ENCODE data around the gene ETAA1.

DNA sequence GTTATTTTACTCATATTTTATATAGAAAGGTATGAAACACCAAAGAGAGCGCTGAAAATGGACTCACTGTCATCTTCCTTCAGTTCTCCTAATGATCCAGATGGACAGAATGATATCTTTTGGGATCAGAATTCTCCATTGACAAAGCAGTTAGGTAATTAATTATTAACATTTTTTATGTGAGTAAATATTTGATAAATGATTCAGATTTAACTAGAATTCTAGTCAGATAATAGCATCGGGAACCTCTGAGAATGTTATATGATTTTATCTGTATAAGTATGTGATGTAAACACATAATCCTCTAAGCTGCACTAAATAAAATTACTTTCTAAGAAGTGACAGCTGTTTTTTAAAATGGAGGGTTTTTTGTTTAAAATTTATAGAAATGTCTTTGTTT lies 2.0 kb downstream of the ETAA1 start:
- no peak for TF ChIP-seq ZSCAN16 (tag by site-specific recombination; IDR thresholded peaks at IDR 0.05)
- no peak for TF ChIP-seq TCF7L2 (IDR thresholded peaks at IDR 0.05; ENCODE audit: borderline replicate concordance, low read depth, low read length)
- no peak for TF ChIP-seq ZNF114 (tag by site-specific recombination; IDR thresholded peaks at IDR 0.05)
- TF ChIP-seq, protein P1, sequence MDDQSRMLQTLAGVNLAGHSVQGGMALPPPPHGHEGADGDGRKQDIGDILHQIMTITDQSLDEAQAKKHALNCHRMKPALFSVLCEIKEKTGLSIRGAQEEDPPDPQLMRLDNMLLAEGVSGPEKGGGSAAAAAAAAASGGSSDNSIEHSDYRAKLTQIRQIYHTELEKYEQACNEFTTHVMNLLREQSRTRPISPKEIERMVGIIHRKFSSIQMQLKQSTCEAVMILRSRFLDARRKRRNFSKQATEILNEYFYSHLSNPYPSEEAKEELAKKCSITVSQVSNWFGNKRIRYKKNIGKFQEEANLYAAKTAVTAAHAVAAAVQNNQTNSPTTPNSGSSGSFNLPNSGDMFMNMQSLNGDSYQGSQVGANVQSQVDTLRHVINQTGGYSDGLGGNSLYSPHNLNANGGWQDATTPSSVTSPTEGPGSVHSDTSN (CRISPR knock-in tag; IDR thresholded peaks at IDR 0.05), result no peak
- TF ChIP-seq, protein P2, sequence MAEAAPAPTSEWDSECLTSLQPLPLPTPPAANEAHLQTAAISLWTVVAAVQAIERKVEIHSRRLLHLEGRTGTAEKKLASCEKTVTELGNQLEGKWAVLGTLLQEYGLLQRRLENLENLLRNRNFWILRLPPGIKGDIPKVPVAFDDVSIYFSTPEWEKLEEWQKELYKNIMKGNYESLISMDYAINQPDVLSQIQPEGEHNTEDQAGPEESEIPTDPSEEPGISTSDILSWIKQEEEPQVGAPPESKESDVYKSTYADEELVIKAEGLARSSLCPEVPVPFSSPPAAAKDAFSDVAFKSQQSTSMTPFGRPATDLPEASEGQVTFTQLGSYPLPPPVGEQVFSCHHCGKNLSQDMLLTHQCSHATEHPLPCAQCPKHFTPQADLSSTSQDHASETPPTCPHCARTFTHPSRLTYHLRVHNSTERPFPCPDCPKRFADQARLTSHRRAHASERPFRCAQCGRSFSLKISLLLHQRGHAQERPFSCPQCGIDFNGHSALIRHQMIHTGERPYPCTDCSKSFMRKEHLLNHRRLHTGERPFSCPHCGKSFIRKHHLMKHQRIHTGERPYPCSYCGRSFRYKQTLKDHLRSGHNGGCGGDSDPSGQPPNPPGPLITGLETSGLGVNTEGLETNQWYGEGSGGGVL (tag by site-specific recombination; IDR thresholded peaks at IDR 0.05), result no peak
- TF ChIP-seq, protein P3, sequence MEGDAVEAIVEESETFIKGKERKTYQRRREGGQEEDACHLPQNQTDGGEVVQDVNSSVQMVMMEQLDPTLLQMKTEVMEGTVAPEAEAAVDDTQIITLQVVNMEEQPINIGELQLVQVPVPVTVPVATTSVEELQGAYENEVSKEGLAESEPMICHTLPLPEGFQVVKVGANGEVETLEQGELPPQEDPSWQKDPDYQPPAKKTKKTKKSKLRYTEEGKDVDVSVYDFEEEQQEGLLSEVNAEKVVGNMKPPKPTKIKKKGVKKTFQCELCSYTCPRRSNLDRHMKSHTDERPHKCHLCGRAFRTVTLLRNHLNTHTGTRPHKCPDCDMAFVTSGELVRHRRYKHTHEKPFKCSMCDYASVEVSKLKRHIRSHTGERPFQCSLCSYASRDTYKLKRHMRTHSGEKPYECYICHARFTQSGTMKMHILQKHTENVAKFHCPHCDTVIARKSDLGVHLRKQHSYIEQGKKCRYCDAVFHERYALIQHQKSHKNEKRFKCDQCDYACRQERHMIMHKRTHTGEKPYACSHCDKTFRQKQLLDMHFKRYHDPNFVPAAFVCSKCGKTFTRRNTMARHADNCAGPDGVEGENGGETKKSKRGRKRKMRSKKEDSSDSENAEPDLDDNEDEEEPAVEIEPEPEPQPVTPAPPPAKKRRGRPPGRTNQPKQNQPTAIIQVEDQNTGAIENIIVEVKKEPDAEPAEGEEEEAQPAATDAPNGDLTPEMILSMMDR (tag by site-specific recombination; IDR thresholded peaks at IDR 0.05), result no peak
- TF ChIP-seq, protein P4, sequence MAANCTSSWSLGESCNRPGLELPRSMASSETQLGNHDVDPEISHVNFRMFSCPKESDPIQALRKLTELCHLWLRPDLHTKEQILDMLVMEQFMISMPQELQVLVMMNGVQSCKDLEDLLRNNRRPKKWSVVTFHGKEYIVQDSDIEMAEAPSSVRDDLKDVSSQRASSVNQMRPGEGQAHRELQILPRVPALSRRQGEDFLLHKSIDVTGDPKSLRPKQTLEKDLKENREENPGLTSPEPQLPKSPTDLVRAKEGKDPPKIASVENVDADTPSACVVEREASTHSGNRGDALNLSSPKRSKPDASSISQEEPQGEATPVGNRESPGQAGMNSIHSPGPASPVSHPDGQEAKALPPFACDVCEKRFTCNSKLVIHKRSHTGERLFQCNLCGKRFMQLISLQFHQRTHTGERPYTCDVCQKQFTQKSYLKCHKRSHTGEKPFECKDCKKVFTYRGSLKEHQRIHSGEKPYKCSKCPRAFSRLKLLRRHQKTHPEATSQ (tag by site-specific recombination; IDR thresholded peaks at IDR 0.05), result no peak
- TF ChIP-seq ZNF311 (tag by site-specific recombination; IDR thresholded peaks at IDR 0.05; ENCODE audit: borderline replicate concordance), result no peak
- no peak for TF ChIP-seq HOXC10 (CRISPR knock-in tag; IDR thresholded peaks at IDR 0.05)
- no peak for TF ChIP-seq KLF10 (tag by site-specific recombination; IDR thresholded peaks at IDR 0.05)

Data from HEK293 (cell line).